Effector memory CD4-positive, alpha-beta T cell (primary cell): Measurements from ENCODE around the gene ABI3.

Source experiments
- DNase-seq, 3 donors: peaks; one replicate each; pipeline ENCODE4 v3.0.0-alpha.2; 2020
- H3K27ac ChIP-seq: 2 replicates; pipeline ENCODE4 v1.7.0; 2013; ENCODE audit warnings: mild to moderate bottlenecking, low read length, moderate library complexity; ENCODE audit not compliant: insufficient read depth, poor library complexity, severe bottlenecking
- H3K27me3 ChIP-seq: replicated peaks from 2 replicates; pipeline ENCODE4 v1.7.0; 2013; ENCODE audit warnings: mild to moderate bottlenecking, low read length; ENCODE audit not compliant: insufficient read depth, control insufficient read depth, poor library complexity, severe bottlenecking
- H3K36me3 ChIP-seq: 2 replicates; pipeline ENCODE4 v1.7.0; 2013; ENCODE audit warnings: mild to moderate bottlenecking, low read length, moderate library complexity; ENCODE audit not compliant: control insufficient read depth, insufficient read depth
- H3K4me1 ChIP-seq: 2 replicates; pipeline ENCODE4 v1.7.0; 2013; ENCODE audit warnings: low read length, mild to moderate bottlenecking; ENCODE audit not compliant: control insufficient read depth, insufficient read depth, poor library complexity, severe bottlenecking
- H3K4me3 ChIP-seq: 2 replicates; pipeline ENCODE4 v1.7.0; 2013; ENCODE audit warnings: low read length, low read depth, mild to moderate bottlenecking; ENCODE audit not compliant: insufficient read depth, poor library complexity, severe bottlenecking
- H3K9me3 ChIP-seq: 2 replicates; pipeline ENCODE4 v1.7.0; 2013; ENCODE audit warnings: mild to moderate bottlenecking, low read length, moderate library complexity; ENCODE audit not compliant: control insufficient read depth

The ABI3 gene

GRCh38 chr17:49266233-49266632 lies 55.7 kb downstream of the ABI3 start:
- Histone ChIP-seq H3K36me3 (no peaks in the 10 kb centered on the region), H3K27me3 (no peaks in the 10 kb centered on the region)

GRCh38 chr17:49267912-49268311 lies 57.4 kb downstream of the ABI3 start:
- Histone ChIP-seq H3K4me3 (no peak overlapping the region), H3K27ac (no peak overlapping the region), H3K36me3 (no peaks in the 10 kb centered on the region), H3K9me3 (no peaks in the 10 kb centered on the region), H3K27me3 (no peaks in the 10 kb centered on the region), H3K4me1 (no peaks in the 10 kb centered on the region)
- DNase-seq: no peak

More at GRCh38 chr17:49266233-49266632, 55.7 kb downstream of the ABI3 start:
- no peak overlapping the region for H3K27ac ChIP-seq
- H3K4me1 ChIP-seq: no peaks in the 10 kb centered on the region
- no peaks in the 10 kb centered on the region for H3K9me3 ChIP-seq
- no peak overlapping the region for H3K4me3 ChIP-seq
- no peak for DNase-seq

- H3K9me3 ChIP-seq: no peaks in the 10 kb centered on the region
- no peaks in the 10 kb centered on the region for H3K36me3 ChIP-seq
- no peak for DNase-seq
- H3K27ac ChIP-seq: no peak overlapping the region
- no peak overlapping the region for H3K4me3 ChIP-seq
- no peaks in the 10 kb centered on the region for H3K4me1 ChIP-seq
- no peaks in the 10 kb centered on the region for H3K27me3 ChIP-seq
Measured at GRCh38 chr17:49269356-49269755, 58.8 kb downstream of the ABI3 start.
